Upper lobe of left lung (tissue), 6 donors: ENCODE data around the gene C10orf105. TPM values are rescaled to one million over a fixed set of nuclear protein-coding genes. Genes with fewer than 3 reads are reported as not detected.

Experiments
- ATAC-seq, 2 donors: fragments of 200-7000 bp; cut with Tn5 transposase; one replicate each; pipeline ENCODE4 v1.9.1; 2022; ENCODE audit warnings: mild to moderate bottlenecking in 2 of 2, moderate library complexity in 2 of 2; ENCODE audit not compliant: low FRiP score in 2 of 2
- DNase-seq, 2 donors: peaks; one replicate each; pipeline ENCODE4 v3.0.0-alpha.2; 2019 to 2020
- H3K27ac ChIP-seq, 4 donors: fragments of 200-600 bp; sonication (generic); one replicate each; pipeline ENCODE4 v1.5.1; 2016 to 2019
- H3K27me3 ChIP-seq, 4 donors: fragments of 200-600 bp; sonication (generic); one replicate each; pipeline ENCODE4 v1.5.1; 2017 to 2019
- H3K36me3 ChIP-seq, 4 donors: fragments of 200-600 bp; sonication (generic); one replicate each; pipeline ENCODE4 v1.5.1; 2016 to 2019
- H3K4me1 ChIP-seq, 4 donors: fragments of 200-600 bp; sonication (generic); one replicate each; pipeline ENCODE4 v1.5.1; 2018 to 2019
- H3K4me3 ChIP-seq, 4 donors: fragments of 200-600 bp; sonication (generic); one replicate each; pipeline ENCODE4 v1.5.1; 2017 to 2019; ENCODE audit warnings: mild to moderate bottlenecking in 2 of 4, moderate library complexity in 1 of 4
- H3K9me3 ChIP-seq, 4 donors: fragments of 200-600 bp; sonication (generic); one replicate each; pipeline ENCODE4 v1.5.1; 2018 to 2019
- CTCF ChIP-seq, 6 experiments: fragments of 450-650 bp in 4 of 6; fragments of 200-600 bp in 2 of 6; sonication (generic) in 2 of 6; IDR thresholded peaks; one replicate each; pipeline ENCODE4 v1.5.1; 2016 to 2019; ENCODE audit warnings: antibody characterized with exemption in 6 of 6
- EP300 ChIP-seq, 4 donors: sonication (generic); formaldehyde crosslinking; IDR thresholded peaks; one replicate each; pipeline ENCODE4 v1.5.1; 2017; ENCODE audit warnings: antibody characterized with exemption in 4 of 4, control low read depth in 2 of 4
- POLR2A ChIP-seq, 4 donors: fragments of 450-650 bp; IDR thresholded peaks; one replicate each; pipeline ENCODE4 v1.5.1; 2016 to 2017; ENCODE audit warnings: antibody characterized with exemption in 4 of 4, mild to moderate bottlenecking in 2 of 4
- POLR2AphosphoS5 ChIP-seq, 2 donors: sonication (generic); formaldehyde crosslinking; IDR thresholded peaks; one replicate each; pipeline ENCODE4 v1.5.1; 2017; ENCODE audit warnings: antibody characterized with exemption in 2 of 2
- WGBS, 2 donors: methylation state at CpG; one replicate each; pipeline ENCODE4 v1.1.5; 2017 to 2018; 5-methylcytosine and 5-hydroxymethylcytosine counted together
- total RNA-seq, 6 donors: library from RNA; depleted of rRNA in 4 of 6; stranded (reverse); fragments of >200 nt in 4 of 6; gene quantifications; one replicate each; pipeline versions ENCODE4 v1.1.0 to v1.2.1, GENCODE V29; 2016 to 2021
- donor health status: DM: no; HTN: no; CAD: no; lungs with moderate emphysema.
- donor health status: DM: no; HTN: yes; CAD: no; lungs with severe emphysema.

Gene C10orf105
- total RNA-seq, 6 donors from 2014 or later: 0.15 to 1.0 (median 0.44) TPM; not detected in 1

- H3K9me3 ChIP-seq: no peaks in the 10 kb centered on the region
- 83 to 89% methylated on average over 7 to 9 of the region's 9 CpGs for WGBS, 2 donors
These were observed 54.1 kb downstream of the C10orf105 start for GRCh38 chr10:71665456-71665855.

GRCh38 chr10:71664585-71664984 is 55.0 kb downstream of the C10orf105 start:
- no peaks in the 10 kb centered on the region for H3K27me3 ChIP-seq
- TF ChIP-seq CTCF (IDR thresholded peaks at IDR 0.05) (no peak), POLR2A (IDR thresholded peaks at IDR 0.05) (no peak), POLR2AphosphoS5 (IDR thresholded peaks at IDR 0.05) (no peak), EP300 (IDR thresholded peaks at IDR 0.05) (no peak)
- 58 to 96% methylated on average over 2 of the region's 2 CpGs for WGBS, 2 donors

More at GRCh38 chr10:71665456-71665855, 54.1 kb downstream of the C10orf105 start:
- Histone ChIP-seq H3K27me3 (no peaks in the 10 kb centered on the region), H3K27ac (no peak overlapping the region), H3K4me1 (peaks cover 0 to 17% (median 2%) of the 10 kb centered on the region in 4 donors), H3K36me3 (no peaks in the 10 kb centered on the region), H3K4me3 (no peak overlapping the region)
- no peak for TF ChIP-seq POLR2AphosphoS5 (IDR thresholded peaks at IDR 0.05)
- TF ChIP-seq CTCF (IDR thresholded peaks at IDR 0.05): no peak
- TF ChIP-seq POLR2A (IDR thresholded peaks at IDR 0.05): no peak
- TF ChIP-seq EP300 (IDR thresholded peaks at IDR 0.05): no peak
- DNase-seq (no peak), ATAC-seq (no peak)

GRCh38 chr10:71663311-71663710 is 56.3 kb downstream of the C10orf105 start:
- H3K4me1 ChIP-seq: peaks cover 0 to 17% (median 2%) of the 10 kb centered on the region in 4 donors
- no peaks in the 10 kb centered on the region for H3K27me3 ChIP-seq
- no peak overlapping the region for H3K4me3 ChIP-seq
- no peak for TF ChIP-seq POLR2A (IDR thresholded peaks at IDR 0.05)
- no peak for TF ChIP-seq EP300 (IDR thresholded peaks at IDR 0.05)
- TF ChIP-seq POLR2AphosphoS5 (IDR thresholded peaks at IDR 0.05): no peak
- TF ChIP-seq CTCF (IDR thresholded peaks at IDR 0.05): no peak
- ATAC-seq (peak in 1 of 2 donors; percentile 36), DNase-seq (no peak)
- no peaks in the 10 kb centered on the region for H3K36me3 ChIP-seq
- 88 to 92% methylated on average over 7 of the region's 7 CpGs for WGBS, 2 donors
- no peak overlapping the region for H3K27ac ChIP-seq
- H3K9me3 ChIP-seq: peaks cover 0 to 3% (median 0%) of the 10 kb centered on the region in 4 donors

More at GRCh38 chr10:71664585-71664984, 55.0 kb downstream of the C10orf105 start:
- Histone ChIP-seq H3K4me1 (peaks cover 0 to 17% (median 2%) of the 10 kb centered on the region in 4 donors), H3K4me3 (no peak overlapping the region), H3K9me3 (peaks cover 0 to 3% (median 0%) of the 10 kb centered on the region in 4 donors), H3K36me3 (no peaks in the 10 kb centered on the region), H3K27ac (no peak overlapping the region)
- no peak for DNase-seq
- ATAC-seq: no peak

- Histone ChIP-seq H3K27ac (no peak overlapping the region), H3K36me3 (no peaks in the 10 kb centered on the region), H3K4me3 (no peak overlapping the region), H3K27me3 (no peaks in the 10 kb centered on the region), H3K4me1 (peaks cover 0 to 9% (median 1%) of the 10 kb centered on the region in 4 donors), H3K9me3 (peaks cover 0 to 3% (median 0%) of the 10 kb centered on the region in 4 donors)
- 88 to 93% methylated on average over 13 to 14 of the region's 28 CpGs for WGBS, 2 donors
- DNase-seq (no peak), ATAC-seq (no peak)
- TF ChIP-seq EP300 (IDR thresholded peaks at IDR 0.05): no peak
- TF ChIP-seq POLR2AphosphoS5 (IDR thresholded peaks at IDR 0.05): no peak
- TF ChIP-seq POLR2A (IDR thresholded peaks at IDR 0.05): no peak
- no peak for TF ChIP-seq CTCF (IDR thresholded peaks at IDR 0.05)
These were observed 57.7 kb downstream of the C10orf105 start for GRCh38 chr10:71661779-71662336.

Other genes starting within 250 kb of the C10orf105 start
- gene VSIR, start 53.7 kb upstream of the C10orf105 start, total RNA-seq: 100 to 1,000 TPM in 2 of 6 donors, 10 to 100 TPM in 4; 51.7 to 167 (median 92.5) TPM
- 1,000 to 10,000 TPM in 3 of 6 donors, 100 to 1,000 TPM in 3; 776 to 2,056 (median 1,236) TPM for gene PSAP, start 131.5 kb upstream of the C10orf105 start, total RNA-seq
- 10 to 100 TPM in 2 of 6 donors, 1 to 10 TPM in 4; 5.4 to 15.0 (median 8.4) TPM for gene CHST3, start 244.6 kb upstream of the C10orf105 start, total RNA-seq